Sigmoid colon (tissue), 4 donors: ENCODE data around the gene STAM2.

ENCODE experiments used
- CTCF ChIP-seq, 4 experiments: fragments of 450-650 bp in 3 of 4; fragments of 200-600 bp in 1 of 4; IDR thresholded peaks; one replicate each; pipeline ENCODE4 v1.5.1; 2016 to 2019; ENCODE audit warnings: antibody characterized with exemption in 4 of 4, mild to moderate bottlenecking in 3 of 4, moderate library complexity in 2 of 4
- EP300 ChIP-seq, 4 donors: sonication (generic); formaldehyde crosslinking; IDR thresholded peaks; one replicate each; pipeline ENCODE4 v1.6.1; 2017; ENCODE audit warnings: antibody characterized with exemption in 4 of 4

DNA sequence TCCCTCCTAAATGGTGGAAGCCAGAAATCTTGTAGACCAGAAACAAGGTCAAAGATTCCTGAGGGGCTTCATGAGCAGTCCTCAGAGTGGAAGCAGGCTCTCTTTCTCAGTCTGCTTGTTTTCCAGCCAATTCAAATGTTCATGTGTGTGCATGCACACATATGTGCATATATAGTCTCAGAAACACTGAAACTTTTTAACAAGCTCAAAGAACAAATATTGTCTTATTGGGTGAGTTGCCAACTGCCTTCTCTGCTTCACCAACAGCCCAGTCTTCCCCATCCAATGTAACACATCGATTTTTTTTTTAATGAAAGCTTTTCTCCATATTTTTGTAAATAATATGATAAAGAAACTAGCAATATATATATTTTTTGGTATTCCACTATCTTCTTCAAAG lies 80.4 kb downstream of the STAM2 start:
- no peak for TF ChIP-seq CTCF (IDR thresholded peaks at IDR 0.05)
- no peak for TF ChIP-seq EP300 (IDR thresholded peaks at IDR 0.05)
